Measurements from ENCODE around the gene PPP2R5A. TPM values are rescaled to one million over a fixed set of nuclear protein-coding genes. Genes with fewer than 3 reads are reported as not detected.
A peak's percentile ranks its signal among the peaks of the same experiment; 100 is the strongest.

PPP2R5A gene
- total and polyA plus RNA-seq, 10 donors, result 34.9 to 82.5 (median 68.7) TPM

DNA sequence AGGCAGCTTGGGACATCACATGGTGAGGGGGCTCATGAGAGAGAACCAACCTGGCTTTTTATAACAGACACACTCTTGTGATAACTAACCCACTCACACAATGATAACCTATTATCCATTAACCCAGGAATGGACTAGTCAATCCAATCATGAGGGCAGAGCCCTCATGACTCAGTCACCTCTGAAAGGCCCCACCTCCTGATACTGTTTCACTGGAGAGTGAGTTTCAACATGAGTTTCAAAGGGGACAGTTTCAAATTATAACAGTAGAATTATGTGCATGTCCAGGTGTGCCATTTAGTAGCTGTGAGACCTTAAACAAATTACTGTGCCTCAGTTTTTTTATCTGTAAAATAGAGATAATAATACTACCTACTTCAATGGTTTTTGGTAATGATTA lies 47.6 kb upstream of the PPP2R5A start:
- Histone ChIP-seq H3K9me3 (no peaks in the 10 kb centered on the region), H3K36me3 (no peaks in the 10 kb centered on the region), H3K4me1 (peaks cover 0 to 55% (median 13%) of the 10 kb centered on the region in 6 donors), H3K27me3 (replicated peaks in 1 of 7) (no peaks in the 10 kb centered on the region), H3K4me3 (no peak overlapping the region), H3K27ac (no peak overlapping the region)
- intact Hi-C loops (cut with DNase I; ENCODE audit: low total_unique reads), result no loop called here
- TF ChIP-seq, protein P1, sequence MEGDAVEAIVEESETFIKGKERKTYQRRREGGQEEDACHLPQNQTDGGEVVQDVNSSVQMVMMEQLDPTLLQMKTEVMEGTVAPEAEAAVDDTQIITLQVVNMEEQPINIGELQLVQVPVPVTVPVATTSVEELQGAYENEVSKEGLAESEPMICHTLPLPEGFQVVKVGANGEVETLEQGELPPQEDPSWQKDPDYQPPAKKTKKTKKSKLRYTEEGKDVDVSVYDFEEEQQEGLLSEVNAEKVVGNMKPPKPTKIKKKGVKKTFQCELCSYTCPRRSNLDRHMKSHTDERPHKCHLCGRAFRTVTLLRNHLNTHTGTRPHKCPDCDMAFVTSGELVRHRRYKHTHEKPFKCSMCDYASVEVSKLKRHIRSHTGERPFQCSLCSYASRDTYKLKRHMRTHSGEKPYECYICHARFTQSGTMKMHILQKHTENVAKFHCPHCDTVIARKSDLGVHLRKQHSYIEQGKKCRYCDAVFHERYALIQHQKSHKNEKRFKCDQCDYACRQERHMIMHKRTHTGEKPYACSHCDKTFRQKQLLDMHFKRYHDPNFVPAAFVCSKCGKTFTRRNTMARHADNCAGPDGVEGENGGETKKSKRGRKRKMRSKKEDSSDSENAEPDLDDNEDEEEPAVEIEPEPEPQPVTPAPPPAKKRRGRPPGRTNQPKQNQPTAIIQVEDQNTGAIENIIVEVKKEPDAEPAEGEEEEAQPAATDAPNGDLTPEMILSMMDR (IDR thresholded peaks at IDR 0.05 in 8 of 11, conservative IDR thresholded peaks at IDR 0.05 in 3 of 11), result no peak
- no peak for TF ChIP-seq POLR2AphosphoS5 (IDR thresholded peaks at IDR 0.05)
- no peak for TF ChIP-seq POLR2A (IDR thresholded peaks at IDR 0.05)
- DNase-seq, result no peak

DNA sequence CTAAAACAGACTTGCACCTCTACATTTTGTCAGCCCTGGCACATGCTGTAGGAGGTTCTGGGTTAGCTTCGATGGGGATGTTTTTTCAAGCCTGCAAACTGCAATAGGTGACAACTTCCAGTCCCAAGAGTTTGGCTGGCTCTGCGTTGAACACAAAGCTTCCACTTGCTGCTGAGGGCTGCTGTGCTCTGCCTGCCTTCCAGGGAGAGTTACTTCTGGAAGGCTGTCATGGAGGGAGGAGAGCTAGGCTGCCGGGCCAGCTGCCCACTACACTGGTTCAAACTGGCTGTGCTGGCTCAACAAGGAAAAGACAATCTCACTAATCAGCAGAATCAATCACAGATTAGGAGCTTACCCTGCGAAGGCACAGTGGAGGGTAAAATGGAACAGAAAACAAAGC lies 46.7 kb upstream of the PPP2R5A start:
- no peak for DNase-seq
- Histone ChIP-seq H3K36me3 (no peaks in the 10 kb centered on the region), H3K4me3 (no peak overlapping the region), H3K9me3 (no peaks in the 10 kb centered on the region), H3K27me3 (replicated peaks in 1 of 7) (no peaks in the 10 kb centered on the region), H3K4me1 (peaks cover 0 to 64% (median 14%) of the 10 kb centered on the region in 6 donors), H3K27ac (peak overlapping the region in 4 of 8 donors; percentile 1 to 44 (median 23))
- 60 to 92% (median 70%) methylated on average over 4 of the region's 4 CpGs for WGBS, 5 donors
- intact Hi-C loops (cut with DNase I; ENCODE audit: low total_unique reads), result no loop called here
- TF ChIP-seq, protein P1 (IDR thresholded peaks at IDR 0.05 in 8 of 11, conservative IDR thresholded peaks at IDR 0.05 in 3 of 11), result no peak
- TF ChIP-seq POLR2A (IDR thresholded peaks at IDR 0.05) (no peak), POLR2AphosphoS5 (IDR thresholded peaks at IDR 0.05) (no peak)

DNA sequence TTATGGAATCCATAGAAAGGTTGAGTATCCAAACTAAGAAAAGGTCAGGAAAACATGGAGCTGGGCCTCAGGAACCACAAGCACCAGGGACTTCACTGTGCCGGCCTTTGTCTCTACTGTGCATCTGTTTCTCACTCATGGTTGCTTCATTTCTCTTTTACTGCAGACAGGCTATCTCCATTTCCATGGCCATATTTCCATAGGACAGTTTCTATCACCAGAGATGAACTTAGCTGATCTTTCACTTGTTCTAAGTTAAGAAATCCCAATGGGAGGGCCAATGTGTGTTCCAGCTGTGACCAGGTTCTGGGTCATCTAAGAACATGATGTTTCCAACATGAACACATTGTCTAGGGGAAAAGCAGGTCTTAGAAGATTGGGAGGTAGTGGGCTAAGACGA lies 43.7 kb upstream of the PPP2R5A start:
- intact Hi-C loops (cut with DNase I; ENCODE audit: low total_unique reads), result no loop called here
- Histone ChIP-seq H3K36me3 (no peaks in the 10 kb centered on the region), H3K9me3 (no peaks in the 10 kb centered on the region), H3K4me3 (no peak overlapping the region), H3K4me1 (peaks cover 0 to 64% (median 11%) of the 10 kb centered on the region in 6 donors), H3K27ac (peak overlapping the region; percentile 24 to 88 (median 80)), H3K27me3 (replicated peaks in 1 of 7) (no peaks in the 10 kb centered on the region)
- WGBS, 5 donors, result 81 to 87% (median 85%) methylated on average over 2 of the region's 2 CpGs
- TF ChIP-seq, protein P1 (IDR thresholded peaks at IDR 0.05 in 8 of 11, conservative IDR thresholded peaks at IDR 0.05 in 3 of 11), result no peak
- no peak for TF ChIP-seq POLR2A (IDR thresholded peaks at IDR 0.05)
- no peak for TF ChIP-seq POLR2AphosphoS5 (IDR thresholded peaks at IDR 0.05)
- no peak for DNase-seq

DNA sequence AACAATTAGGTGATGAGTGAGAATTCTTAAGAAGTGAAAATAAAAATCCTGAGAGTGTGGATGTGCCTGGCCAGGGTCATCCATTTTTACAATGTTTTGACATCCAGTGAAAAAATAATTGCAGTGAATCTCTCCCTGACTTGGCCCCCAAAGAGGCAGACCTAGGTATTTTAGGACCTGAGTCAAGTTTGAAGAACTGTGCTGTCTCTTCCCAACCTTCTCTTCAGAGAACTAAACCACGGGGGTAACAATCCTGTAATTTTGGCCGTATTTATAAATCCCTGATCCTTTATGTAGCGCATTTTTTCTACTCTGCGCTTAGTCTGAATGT lies 43.3 kb upstream of the PPP2R5A start:
- TF ChIP-seq, protein P1 (IDR thresholded peaks at IDR 0.05 in 8 of 11, conservative IDR thresholded peaks at IDR 0.05 in 3 of 11), result no peak
- TF ChIP-seq POLR2AphosphoS5 (IDR thresholded peaks at IDR 0.05), result no peak
- 66 to 85% (median 75%) methylated on average over 4 of the region's 4 CpGs for WGBS, 5 donors

More for the DNA sequence above, 43.3 kb upstream of the PPP2R5A start:
- Histone ChIP-seq H3K4me3 (no peak overlapping the region), H3K4me1 (peaks cover 0 to 64% (median 11%) of the 10 kb centered on the region in 6 donors), H3K27ac (peak overlapping the region; percentile 24 to 88 (median 80)), H3K36me3 (no peaks in the 10 kb centered on the region), H3K27me3 (replicated peaks in 1 of 7) (no peaks in the 10 kb centered on the region), H3K9me3 (no peaks in the 10 kb centered on the region)
- intact Hi-C loops (cut with DNase I; ENCODE audit: low total_unique reads), result no loop called here
- DNase-seq, result no peak

Data from spleen (tissue), 11 donors.